Stimulated activated naive CD8-positive, alpha-beta T cell treated with anti-CD3 and anti-CD28 coated beads, Interleukin-15, amount 100 ng/mL, for 72 hours (primary cell): ENCODE measurements around the gene SNX24.
"Not testable (repeated sequence)": the region's sequence is repeated elsewhere in the genome, so short reads cannot be mapped to it uniquely, and the experiment has no call there.

Experiments
- ATAC-seq: fragments of 150-1000 bp; cut with Tn5 transposase; 2 replicates; pipeline ENCODE4 v1.10.0; 2021; ENCODE audit warnings: mild to moderate bottlenecking, moderate library complexity
- DNase-seq, 2 donors: peaks; one replicate each; pipeline ENCODE4 v3.0.0; 2021 to 2022
- H3K27ac Mint-ChIP-seq, 2 donors: one replicate each; pipeline ENCODE4 v1.8.0; 2022; ENCODE audit warnings: mild to moderate bottlenecking in 2 of 2, mixed read lengths in 2 of 2, moderate library complexity in 2 of 2
- H3K27me3 Mint-ChIP-seq: one replicate; pipeline ENCODE4 v1.8.0; 2022; ENCODE audit warnings: mixed read lengths
- H3K4me1 Mint-ChIP-seq: one replicate; pipeline ENCODE4 v1.8.0; 2022; ENCODE audit warnings: mild to moderate bottlenecking, mixed read lengths
- H3K4me3 Mint-ChIP-seq, 2 donors: one replicate each; pipeline ENCODE4 v1.8.0; 2022; ENCODE audit warnings: mild to moderate bottlenecking in 2 of 2, mixed read lengths in 2 of 2, moderate library complexity in 1 of 2
- H3K9me3 Mint-ChIP-seq, 2 donors: one replicate each; pipeline ENCODE4 v1.8.0; 2022; ENCODE audit warnings: mixed read lengths in 2 of 2

SNX24 gene

GRCh38 chr5:122957457-122957856 is 112.0 kb downstream of the SNX24 start:
- no peak overlapping the region for H3K27ac Mint-ChIP-seq
- ATAC-seq (no peak), DNase-seq (no peak)
- no peaks in the 10 kb centered on the region for H3K9me3 Mint-ChIP-seq
- no peaks in the 10 kb centered on the region for H3K27me3 Mint-ChIP-seq
- no peaks in the 10 kb centered on the region for H3K4me1 Mint-ChIP-seq
- H3K4me3 Mint-ChIP-seq = no peak overlapping the region

GRCh38 chr5:122959740-122960445 is 114.5 kb downstream of the SNX24 start:
- Mint-ChIP-seq H3K9me3 (no peaks in the 10 kb centered on the region), H3K27me3 (no peaks in the 10 kb centered on the region), H3K27ac (no peak overlapping the region), H3K4me1 (no peaks in the 10 kb centered on the region), H3K4me3 (no peak overlapping the region)
- ATAC-seq (no peak), DNase-seq (no peak)

- ATAC-seq (no peak), DNase-seq (no peak)
- Mint-ChIP-seq H3K9me3 (no peaks in the 10 kb centered on the region), H3K4me3 (no peak overlapping the region), H3K4me1 (no peaks in the 10 kb centered on the region), H3K27me3 (no peaks in the 10 kb centered on the region), H3K27ac (no peak overlapping the region)
Observed at GRCh38 chr5:122963305-122963704, 117.9 kb downstream of the SNX24 start.

GRCh38 chr5:122965111-122965510 is 119.7 kb downstream of the SNX24 start:
- Mint-ChIP-seq H3K4me3 (no peak overlapping the region), H3K27ac (no peak overlapping the region), H3K27me3 (no peaks in the 10 kb centered on the region), H3K4me1 (no peaks in the 10 kb centered on the region), H3K9me3 (no peaks in the 10 kb centered on the region)
- ATAC-seq (no peak), DNase-seq (no peak)

GRCh38 chr5:122967085-122967484 is 121.7 kb downstream of the SNX24 start:
- DNase-seq (no peak), ATAC-seq (no peak)
- H3K4me1 Mint-ChIP-seq = no peaks in the 10 kb centered on the region
- H3K27me3 Mint-ChIP-seq = no peaks in the 10 kb centered on the region
- no peaks in the 10 kb centered on the region for H3K9me3 Mint-ChIP-seq
- H3K27ac Mint-ChIP-seq = no peak overlapping the region
- H3K4me3 Mint-ChIP-seq = no peak overlapping the region

GRCh38 chr5:122967625-122968024 is 122.2 kb downstream of the SNX24 start:
- Mint-ChIP-seq H3K27me3 (no peaks in the 10 kb centered on the region), H3K9me3 (no peaks in the 10 kb centered on the region), H3K4me3 (no peak overlapping the region), H3K27ac (no peak overlapping the region), H3K4me1 (no peaks in the 10 kb centered on the region)
- ATAC-seq (no peak), DNase-seq (no peak)

- not testable (repeated sequence) for H3K4me1 Mint-ChIP-seq, ATAC-seq, DNase-seq, H3K9me3 Mint-ChIP-seq, H3K4me3 Mint-ChIP-seq, H3K27ac Mint-ChIP-seq, H3K27me3 Mint-ChIP-seq
Observed at GRCh38 chr5:122968056-122968455, 122.6 kb downstream of the SNX24 start.

GRCh38 chr5:122971333-122971732 is 125.9 kb downstream of the SNX24 start:
- H3K9me3 Mint-ChIP-seq = no peaks in the 10 kb centered on the region
- no peak for DNase-seq
- ATAC-seq = no peak
- H3K27me3 Mint-ChIP-seq = no peaks in the 10 kb centered on the region
- no peak overlapping the region for H3K27ac Mint-ChIP-seq
- H3K4me3 Mint-ChIP-seq = no peak overlapping the region
- no peaks in the 10 kb centered on the region for H3K4me1 Mint-ChIP-seq

- ATAC-seq (no peak), DNase-seq (no peak)
- H3K9me3 Mint-ChIP-seq = no peaks in the 10 kb centered on the region
- no peak overlapping the region for H3K27ac Mint-ChIP-seq
- H3K4me1 Mint-ChIP-seq = no peaks in the 10 kb centered on the region
- H3K27me3 Mint-ChIP-seq = no peaks in the 10 kb centered on the region
- H3K4me3 Mint-ChIP-seq = no peak overlapping the region
Observed at GRCh38 chr5:122972877-122973276, 127.5 kb downstream of the SNX24 start.

- not testable (repeated sequence) for H3K4me3 Mint-ChIP-seq, H3K27me3 Mint-ChIP-seq, H3K4me1 Mint-ChIP-seq, DNase-seq, ATAC-seq, H3K27ac Mint-ChIP-seq, H3K9me3 Mint-ChIP-seq
Observed at GRCh38 chr5:122973759-122974158, 128.3 kb downstream of the SNX24 start.

GRCh38 chr5:122974251-122974650 is 128.8 kb downstream of the SNX24 start:
- H3K4me1 Mint-ChIP-seq, DNase-seq, H3K27me3 Mint-ChIP-seq, ATAC-seq, H3K9me3 Mint-ChIP-seq, H3K4me3 Mint-ChIP-seq, H3K27ac Mint-ChIP-seq: not testable (repeated sequence)

GRCh38 chr5:122977319-122977718 is 131.9 kb downstream of the SNX24 start:
- no peaks in the 10 kb centered on the region for H3K4me1 Mint-ChIP-seq

GRCh38 chr5:122978068-122978467 is 132.7 kb downstream of the SNX24 start:
- H3K27me3 Mint-ChIP-seq = no peaks in the 10 kb centered on the region
- H3K4me1 Mint-ChIP-seq = no peaks in the 10 kb centered on the region
- H3K27ac Mint-ChIP-seq = no peak overlapping the region
- ATAC-seq (no peak), DNase-seq (no peak)
- H3K4me3 Mint-ChIP-seq = no peak overlapping the region
- no peaks in the 10 kb centered on the region for H3K9me3 Mint-ChIP-seq

More at GRCh38 chr5:122977319-122977718, 131.9 kb downstream of the SNX24 start:
- no peak for DNase-seq
- Mint-ChIP-seq H3K9me3 (no peaks in the 10 kb centered on the region), H3K27ac (no peak overlapping the region), H3K27me3 (no peaks in the 10 kb centered on the region), H3K4me3 (no peak overlapping the region)
- ATAC-seq = no peak

- no peak overlapping the region for H3K27ac Mint-ChIP-seq
- no peak overlapping the region for H3K4me3 Mint-ChIP-seq
- ATAC-seq = no peak
Observed at GRCh38 chr5:122978644-122979297, 133.4 kb downstream of the SNX24 start.

GRCh38 chr5:122981846-122982245 is 136.4 kb downstream of the SNX24 start:
- Mint-ChIP-seq H3K27me3 (no peaks in the 10 kb centered on the region), H3K9me3 (no peaks in the 10 kb centered on the region), H3K4me3 (no peak overlapping the region), H3K4me1 (no peaks in the 10 kb centered on the region), H3K27ac (no peak overlapping the region)
- no peak for DNase-seq
- no peak for ATAC-seq

More at GRCh38 chr5:122978644-122979297, 133.4 kb downstream of the SNX24 start:
- H3K4me1 Mint-ChIP-seq = no peaks in the 10 kb centered on the region
- H3K9me3 Mint-ChIP-seq = no peaks in the 10 kb centered on the region
- H3K27me3 Mint-ChIP-seq = no peaks in the 10 kb centered on the region
- no peak for DNase-seq

- no peaks in the 10 kb centered on the region for H3K4me1 Mint-ChIP-seq
- DNase-seq = no peak
Observed at GRCh38 chr5:122982376-122982775, 137.0 kb downstream of the SNX24 start.

GRCh38 chr5:122984425-122984824 is 139.0 kb downstream of the SNX24 start:
- ATAC-seq = no peak

More at GRCh38 chr5:122982376-122982775, 137.0 kb downstream of the SNX24 start:
- no peak overlapping the region for H3K4me3 Mint-ChIP-seq
- H3K27ac Mint-ChIP-seq = no peak overlapping the region
- no peak for ATAC-seq
- no peaks in the 10 kb centered on the region for H3K9me3 Mint-ChIP-seq
- no peaks in the 10 kb centered on the region for H3K27me3 Mint-ChIP-seq

More at GRCh38 chr5:122984425-122984824, 139.0 kb downstream of the SNX24 start:
- Mint-ChIP-seq H3K27me3 (no peaks in the 10 kb centered on the region), H3K4me3 (no peak overlapping the region), H3K4me1 (no peaks in the 10 kb centered on the region), H3K9me3 (no peaks in the 10 kb centered on the region), H3K27ac (no peak overlapping the region)
- no peak for DNase-seq
